ENCODE measurements around the gene TRIM5. TPM values are rescaled to one million over a fixed set of nuclear protein-coding genes. Genes with fewer than 3 reads are reported as not detected.

The TRIM5 gene
- total and polyA plus RNA-seq, 9 of the 15 experiments (the other 6 are each of a cell fraction or from before 2014, with no cell fraction given): 7.7 to 20.8 (median 15.0) TPM

GRCh38 chr11:5639953-5640352, 44.9 kb downstream of the TRIM5 start:
- H3K27ac ChIP-seq (ENCODE audit: extremely low read depth, low read depth, low read length): no peak overlapping the region
- intact Hi-C loops (cut with micrococcal nuclease): no loop called here
- WGBS (ENCODE audit: insufficient coverage, low coverage, missing lambda C conversion rate): 13% methylated on average over 1 of the region's 1 CpG
- H3K79me2 ChIP-seq (ENCODE audit: control insufficient read depth, insufficient read depth, low read length): no peaks in the 10 kb centered on the region
- DNase-seq (ENCODE audit: extremely low read depth in 1 of 4, low spot score in 3 of 4) (no peak), ATAC-seq (no peak), FAIRE-seq (no peak)
- no peak overlapping the region for H2AFZ ChIP-seq (ENCODE audit: low read depth, low read length)
- H3K4me3 ChIP-seq: no peak overlapping the region
- CTCF ChIA-PET (ENCODE audit: low intra/inter-chr PET ratio): no interaction called here
- no peak overlapping the region for H3K9ac ChIP-seq (ENCODE audit: insufficient read depth in 1 of 2, low read depth in 2 of 2, low read length in 2 of 2)
- H3K4me1 ChIP-seq (replicated peaks in 1 of 2; ENCODE audit: control insufficient read depth in 2 of 2, insufficient read depth in 2 of 2, low read length in 2 of 2): no peaks in the 10 kb centered on the region
- no peak overlapping the region for H3K4me2 ChIP-seq (ENCODE audit: insufficient read depth, low read length)
- no peaks in the 10 kb centered on the region for H3K9me1 ChIP-seq (ENCODE audit: control insufficient read depth, insufficient read depth, low read length)
- H4K20me1 ChIP-seq (replicated peaks; ENCODE audit: control insufficient read depth, insufficient read depth, low read length): no peaks in the 10 kb centered on the region
- no peaks in the 10 kb centered on the region for H3K27me3 ChIP-seq (ENCODE audit: control insufficient read depth in 2 of 2, insufficient read depth in 2 of 2, low read length in 2 of 2)
- POLR2A ChIA-PET: no interaction called here
- no peaks in the 10 kb centered on the region for H3K9me3 ChIP-seq (replicated peaks; ENCODE audit: control insufficient read depth, insufficient read depth, low read depth, low read length)
- no peaks in the 10 kb centered on the region for H3K36me3 ChIP-seq (ENCODE audit: control insufficient read depth, insufficient read depth, low read length)
- BruUV-seq (replicated peaks): no TSS peak
- in situ Hi-C loops (cut with MboI): no loop called here
- TF ChIP-seq PHF21A (IDR thresholded peaks at IDR 0.05; ENCODE audit: borderline replicate concordance, low read depth) (no peak), ZNF277 (CRISPR knock-in tag; IDR thresholded peaks at IDR 0.05; ENCODE audit: borderline replicate concordance) (no peak), PML (IDR thresholded peaks at IDR 0.05; ENCODE audit: low read length) (no peak), WHSC1 (IDR thresholded peaks at IDR 0.05; ENCODE audit: low read length) (no peak), PYGO2 (tag; IDR thresholded peaks at IDR 0.05) (no peak), ZNF407 (IDR thresholded peaks at IDR 0.05; ENCODE audit: low read depth) (no peak), CCAR2 (IDR thresholded peaks at IDR 0.05; ENCODE audit: low read depth, low read length) (no peak), ZNF253 (CRISPR knock-in tag; conservative IDR thresholded peaks at IDR 0.05) (no peak)
- TF ChIP-seq, protein P1, sequence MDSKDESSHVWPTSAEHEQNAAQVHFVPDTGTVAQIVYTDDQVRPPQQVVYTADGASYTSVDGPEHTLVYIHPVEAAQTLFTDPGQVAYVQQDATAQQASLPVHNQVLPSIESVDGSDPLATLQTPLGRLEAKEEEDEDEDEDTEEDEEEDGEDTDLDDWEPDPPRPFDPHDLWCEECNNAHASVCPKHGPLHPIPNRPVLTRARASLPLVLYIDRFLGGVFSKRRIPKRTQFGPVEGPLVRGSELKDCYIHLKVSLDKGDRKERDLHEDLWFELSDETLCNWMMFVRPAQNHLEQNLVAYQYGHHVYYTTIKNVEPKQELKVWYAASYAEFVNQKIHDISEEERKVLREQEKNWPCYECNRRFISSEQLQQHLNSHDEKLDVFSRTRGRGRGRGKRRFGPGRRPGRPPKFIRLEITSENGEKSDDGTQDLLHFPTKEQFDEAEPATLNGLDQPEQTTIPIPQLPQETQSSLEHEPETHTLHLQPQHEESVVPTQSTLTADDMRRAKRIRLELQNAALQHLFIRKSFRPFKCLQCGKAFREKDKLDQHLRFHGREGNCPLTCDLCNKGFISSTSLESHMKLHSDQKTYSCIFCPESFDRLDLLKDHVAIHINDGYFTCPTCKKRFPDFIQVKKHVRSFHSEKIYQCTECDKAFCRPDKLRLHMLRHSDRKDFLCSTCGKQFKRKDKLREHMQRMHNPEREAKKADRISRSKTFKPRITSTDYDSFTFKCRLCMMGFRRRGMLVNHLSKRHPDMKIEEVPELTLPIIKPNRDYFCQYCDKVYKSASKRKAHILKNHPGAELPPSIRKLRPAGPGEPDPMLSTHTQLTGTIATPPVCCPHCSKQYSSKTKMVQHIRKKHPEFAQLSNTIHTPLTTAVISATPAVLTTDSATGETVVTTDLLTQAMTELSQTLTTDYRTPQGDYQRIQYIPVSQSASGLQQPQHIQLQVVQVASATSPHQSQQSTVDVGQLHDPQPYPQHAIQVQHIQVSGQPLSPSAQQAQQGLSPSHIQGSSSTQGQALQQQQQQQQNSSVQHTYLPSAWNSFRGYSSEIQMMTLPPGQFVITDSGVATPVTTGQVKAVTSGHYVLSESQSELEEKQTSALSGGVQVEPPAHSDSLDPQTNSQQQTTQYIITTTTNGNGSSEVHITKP (IDR thresholded peaks at IDR 0.05; ENCODE audit: partially characterized antibody): no peak

Measured in K562 (cell line).